ENCODE results near the gene SMARCA2.
A peak's percentile ranks its signal among the peaks of the same experiment; 100 is the strongest.

SMARCA2 gene

DNA sequence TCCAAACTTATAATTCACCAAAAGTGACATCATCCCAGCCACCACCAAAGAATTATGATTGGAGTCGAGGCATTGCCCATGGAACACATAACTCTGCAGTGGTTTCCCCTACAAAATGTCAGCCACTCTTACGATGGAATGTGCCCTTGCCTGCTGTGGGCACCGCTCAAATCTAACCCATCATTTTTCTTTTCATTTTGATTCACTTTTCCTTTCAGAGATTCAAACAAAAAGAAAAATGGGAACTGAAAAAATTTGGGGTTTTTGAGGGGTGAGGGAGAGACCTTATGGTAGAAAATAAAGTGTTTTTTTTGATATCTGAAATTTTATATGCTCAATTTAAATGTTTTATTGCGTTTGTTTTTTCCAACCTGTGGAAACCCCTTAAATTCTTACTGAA lies 28.1 kb downstream of the SMARCA2 start:
- no peak for DNase-seq

DNA sequence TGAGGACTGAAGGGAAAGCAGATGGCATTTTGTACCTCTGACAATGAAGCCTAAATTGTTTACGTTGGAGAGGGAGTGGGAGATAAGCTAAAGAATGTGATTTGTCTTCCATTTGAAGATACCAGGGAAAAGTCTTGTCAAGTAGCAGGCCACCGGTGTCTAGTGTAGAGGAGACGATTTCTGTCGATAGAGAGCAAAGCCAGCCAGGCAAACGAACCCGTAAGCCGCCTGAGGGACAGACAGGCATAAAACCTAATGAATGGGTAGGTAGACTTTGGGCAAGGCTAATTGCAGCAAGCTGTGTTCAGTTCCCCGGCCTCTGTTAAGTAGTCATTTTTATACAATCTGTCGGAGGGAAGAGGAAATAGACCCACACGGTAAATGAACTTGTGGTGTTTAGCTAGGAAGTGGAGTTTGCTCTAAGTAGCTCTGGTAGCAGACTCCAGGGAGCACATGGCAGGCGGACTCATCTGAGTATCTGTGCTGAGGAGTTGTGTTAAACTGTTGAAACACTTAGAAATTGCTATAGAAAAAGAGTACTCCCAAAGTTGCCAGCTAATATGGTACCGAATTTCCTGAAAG lies 28.8 kb downstream of the SMARCA2 start:
- no peak for DNase-seq

DNA sequence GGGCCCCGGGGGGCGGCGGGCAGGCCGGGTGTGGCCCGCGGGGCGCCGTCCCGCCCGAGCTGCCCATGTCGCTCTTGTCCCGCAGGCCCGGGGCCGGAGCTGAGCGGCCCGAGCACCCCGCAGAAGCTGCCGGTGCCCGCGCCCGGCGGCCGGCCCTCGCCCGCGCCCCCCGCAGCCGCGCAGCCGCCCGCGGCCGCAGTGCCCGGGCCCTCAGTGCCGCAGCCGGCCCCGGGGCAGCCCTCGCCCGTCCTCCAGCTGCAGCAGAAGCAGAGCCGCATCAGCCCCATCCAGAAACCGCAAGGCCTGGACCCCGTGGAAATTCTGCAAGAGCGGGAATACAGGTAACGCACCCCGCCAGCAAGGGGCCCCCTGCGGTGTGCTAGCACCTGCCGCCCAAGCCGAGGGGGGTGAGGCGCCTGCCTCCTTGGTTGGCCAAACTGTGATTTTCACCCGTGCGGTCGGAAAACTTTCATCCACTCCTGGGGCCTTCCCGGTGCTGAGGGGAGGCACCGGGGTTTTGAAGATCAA lies 32.1 kb downstream of the SMARCA2 start:
- DNase-seq = no peak

DNA sequence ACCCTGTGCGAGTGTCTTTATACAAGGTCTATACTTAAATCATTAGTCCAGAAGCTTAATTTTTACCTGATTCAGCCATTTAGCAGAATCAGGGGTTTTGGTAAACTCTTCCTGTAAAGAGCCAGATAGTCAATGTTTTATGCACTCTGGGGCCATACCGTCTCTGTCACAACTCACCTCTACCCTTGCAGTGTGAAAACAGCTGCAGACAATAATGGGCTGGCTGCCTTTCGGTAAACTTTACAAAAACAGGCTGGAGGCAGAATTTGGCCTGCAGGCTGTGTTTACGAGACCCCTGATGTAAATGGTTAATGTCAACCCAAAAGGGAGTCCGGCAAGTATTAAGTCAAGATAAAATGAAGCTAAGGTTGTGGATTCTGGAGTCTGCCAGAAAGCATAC lies 32.8 kb downstream of the SMARCA2 start:
- DNase-seq = no peak

DNA sequence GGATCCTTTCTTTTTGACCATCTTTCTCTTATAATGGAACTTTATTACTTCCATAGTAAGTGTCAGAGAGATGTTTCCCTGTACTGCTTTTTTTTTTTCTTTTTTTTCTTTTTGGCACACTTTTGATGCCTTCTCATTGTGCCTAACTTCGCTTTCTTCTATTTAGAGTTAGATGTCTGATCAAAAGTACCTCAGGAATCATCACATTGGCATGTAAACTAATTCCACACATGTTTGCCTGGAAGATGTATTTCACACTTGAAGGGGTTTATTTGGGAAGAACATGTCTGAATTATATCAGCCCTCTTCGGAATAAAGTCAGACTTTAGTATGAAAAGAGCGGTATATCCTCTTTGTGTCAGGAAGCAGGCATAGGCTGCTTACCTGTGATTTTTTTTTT lies 35.1 kb downstream of the SMARCA2 start:
- no peak for DNase-seq

DNA sequence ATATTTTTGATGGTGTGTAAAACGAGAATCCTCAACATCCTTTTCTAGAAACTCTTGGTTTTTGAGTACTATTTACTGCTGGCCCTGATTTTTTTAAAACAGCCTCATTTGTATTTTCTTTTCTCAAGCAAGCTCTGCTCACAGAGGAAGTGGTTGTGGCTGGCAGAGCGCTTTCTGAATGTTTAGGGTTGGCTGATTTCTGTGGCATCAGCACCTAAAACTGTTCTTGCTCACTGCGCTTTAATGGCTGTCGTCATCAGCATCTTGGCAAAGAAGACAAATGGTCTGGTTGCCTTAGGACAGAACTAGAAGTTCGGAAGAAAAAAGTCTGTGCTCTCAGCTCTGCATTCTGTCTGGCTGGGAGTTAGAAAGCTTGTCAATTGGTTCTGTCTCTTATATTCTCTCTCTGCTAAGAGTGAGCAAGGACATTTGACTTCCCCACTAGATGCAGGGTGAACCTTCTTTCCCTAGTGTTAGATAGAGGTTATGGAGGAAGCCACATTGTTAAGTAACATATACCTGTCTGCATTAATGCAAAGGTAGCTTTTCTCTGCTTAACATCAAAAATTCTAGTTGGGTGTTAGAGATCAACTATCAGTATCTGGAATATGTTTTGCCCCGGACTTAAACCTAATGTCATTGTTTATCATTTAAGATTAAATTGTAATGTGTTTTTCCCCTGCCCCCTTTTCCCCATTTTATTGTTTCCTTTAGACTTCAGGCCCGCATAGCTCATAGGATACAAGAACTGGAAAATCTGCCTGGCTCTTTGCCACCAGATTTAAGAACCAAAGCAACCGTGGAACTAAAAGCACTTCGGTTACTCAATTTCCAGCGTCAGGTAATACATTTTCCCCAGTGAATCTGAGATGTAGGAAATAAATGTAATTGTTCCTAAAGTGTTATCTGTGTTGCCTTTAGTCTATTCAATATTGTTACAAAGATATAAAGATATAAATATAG lies 39.0 kb downstream of the SMARCA2 start:
- DNase-seq = no peak

DNA sequence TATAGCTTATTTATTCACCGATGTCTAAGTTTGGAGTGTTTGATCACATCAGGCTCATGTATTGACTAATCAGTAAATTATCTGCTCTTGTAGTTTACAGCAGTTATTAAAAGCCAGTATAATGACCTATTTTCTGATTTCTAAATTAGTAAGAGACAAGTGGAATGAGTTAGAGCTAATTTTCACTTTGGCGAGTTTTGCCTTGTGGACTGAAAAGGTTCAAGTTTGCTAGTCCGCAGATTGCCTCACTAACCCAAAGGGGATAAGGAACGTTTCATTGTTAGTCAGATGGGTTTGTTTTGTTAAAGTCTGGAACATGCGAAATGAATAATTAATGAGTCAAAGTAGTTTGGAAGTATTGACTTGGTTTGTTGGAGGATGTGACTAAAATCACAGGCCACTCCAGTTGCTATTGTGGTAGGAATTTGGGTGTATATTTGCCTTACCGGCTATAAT lies 40.1 kb downstream of the SMARCA2 start:
- DNase-seq = no peak

DNA sequence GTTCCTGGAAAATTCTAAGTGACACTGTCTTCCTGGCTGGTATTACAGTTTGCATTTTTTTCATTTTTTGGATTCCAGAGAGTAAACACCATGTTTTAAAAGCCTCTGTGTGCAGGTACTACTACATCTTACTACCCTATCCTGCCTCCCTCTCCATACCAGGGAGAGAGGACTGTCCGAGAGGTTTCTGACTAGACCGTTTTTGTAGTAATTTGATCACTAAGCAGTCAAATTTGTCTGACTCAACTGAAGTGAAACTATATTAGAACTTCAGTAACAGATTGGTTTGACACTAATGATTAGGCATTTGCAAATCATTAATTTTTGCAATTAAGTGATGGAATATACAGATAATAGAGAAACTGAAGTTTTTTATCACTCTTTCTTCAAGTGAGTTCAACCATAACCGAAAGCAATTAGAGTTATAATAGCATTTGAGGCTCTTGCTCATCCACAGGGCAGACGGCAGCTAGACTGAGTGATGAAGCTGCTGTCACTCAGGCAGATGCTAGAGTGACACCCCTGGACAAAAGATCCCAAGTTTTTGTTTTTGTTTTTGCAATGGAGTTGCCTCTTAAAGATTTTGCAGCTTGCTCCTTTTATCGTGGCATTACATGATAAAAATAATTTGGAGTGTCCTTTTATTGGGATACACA lies 44.3 kb downstream of the SMARCA2 start:
- no peak for DNase-seq

DNA sequence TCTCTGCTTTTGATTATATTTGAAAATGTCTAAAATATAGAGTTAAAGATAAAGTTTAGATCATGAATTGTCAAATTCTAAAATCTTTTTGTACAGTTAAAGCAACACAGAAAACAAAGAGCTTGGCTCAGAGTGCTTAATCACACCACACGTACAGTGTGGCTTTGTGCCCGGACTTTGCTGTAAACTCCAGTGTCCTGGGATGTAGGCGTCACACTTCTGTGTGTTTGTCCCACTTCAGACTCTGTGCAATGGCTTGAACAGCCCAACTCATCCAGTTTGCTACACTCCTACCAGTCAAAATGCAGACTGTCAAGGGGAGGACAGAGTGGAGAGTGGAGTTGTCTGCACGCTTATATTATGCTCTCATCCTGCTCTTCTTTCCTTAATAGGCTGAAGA lies 45.3 kb downstream of the SMARCA2 start:
- no peak for DNase-seq

DNA sequence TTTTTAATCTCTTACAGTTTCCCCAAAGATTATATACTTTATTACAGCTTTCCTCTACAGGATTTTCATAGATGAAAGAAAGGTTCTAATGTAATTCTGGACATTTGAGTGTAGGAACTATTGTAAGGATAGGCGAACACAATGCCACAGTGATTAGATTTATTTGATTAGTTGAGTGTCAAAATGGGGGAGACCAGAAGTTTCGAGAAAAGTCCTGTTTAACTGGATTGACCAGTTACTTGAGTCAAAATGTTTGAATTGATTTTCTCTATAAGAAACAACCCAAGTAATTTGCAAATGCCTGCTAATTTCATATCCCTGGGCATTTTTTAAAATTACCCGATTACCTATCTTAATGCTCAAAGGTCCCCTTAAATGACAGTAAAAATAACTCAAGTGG lies 50.6 kb downstream of the SMARCA2 start:
- DNase-seq = no peak

DNA sequence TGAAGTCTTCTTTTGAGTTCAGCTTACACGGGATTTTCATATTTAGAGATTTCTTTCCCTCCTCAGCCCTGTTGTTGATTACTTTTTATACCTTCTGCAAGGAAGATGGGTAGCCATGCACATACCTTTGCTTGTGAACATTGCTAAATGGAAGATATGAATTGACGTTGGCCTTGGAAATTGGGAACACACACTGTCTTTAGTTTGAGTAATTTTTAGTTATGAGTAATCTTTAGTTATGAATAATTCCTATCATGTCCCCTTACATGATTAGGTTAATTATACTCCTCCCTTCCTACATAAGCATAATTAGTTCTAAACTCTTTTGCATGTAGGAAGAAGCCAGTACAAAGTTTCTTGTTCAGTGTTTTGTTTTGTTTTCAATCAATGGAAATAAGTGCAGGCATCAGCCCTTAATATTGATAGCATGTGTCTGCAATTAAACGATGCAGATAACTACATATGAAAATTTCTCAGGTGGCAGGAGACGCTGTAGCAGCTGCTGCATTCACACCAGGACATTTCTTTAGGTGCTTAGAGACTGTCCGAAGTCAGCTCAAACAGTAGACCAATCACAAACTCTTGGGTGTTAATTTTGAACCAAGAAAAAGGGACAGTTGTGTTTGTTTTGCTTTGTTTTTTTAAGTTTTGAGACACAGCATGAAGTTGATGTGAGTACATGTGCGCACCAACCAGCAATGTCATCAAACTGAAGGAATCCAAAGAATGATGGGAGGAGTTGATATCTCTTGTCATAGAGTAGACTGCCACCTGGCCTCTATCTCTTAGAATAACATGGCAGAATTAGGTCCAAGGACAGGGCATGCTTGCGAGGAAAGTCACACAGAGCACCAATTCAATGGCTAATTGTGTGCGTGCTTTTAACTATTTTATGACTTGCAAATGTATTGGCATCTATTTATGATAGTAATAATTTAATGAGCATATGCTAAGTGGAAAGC lies 51.4 kb downstream of the SMARCA2 start:
- DNase-seq = no peak

DNA sequence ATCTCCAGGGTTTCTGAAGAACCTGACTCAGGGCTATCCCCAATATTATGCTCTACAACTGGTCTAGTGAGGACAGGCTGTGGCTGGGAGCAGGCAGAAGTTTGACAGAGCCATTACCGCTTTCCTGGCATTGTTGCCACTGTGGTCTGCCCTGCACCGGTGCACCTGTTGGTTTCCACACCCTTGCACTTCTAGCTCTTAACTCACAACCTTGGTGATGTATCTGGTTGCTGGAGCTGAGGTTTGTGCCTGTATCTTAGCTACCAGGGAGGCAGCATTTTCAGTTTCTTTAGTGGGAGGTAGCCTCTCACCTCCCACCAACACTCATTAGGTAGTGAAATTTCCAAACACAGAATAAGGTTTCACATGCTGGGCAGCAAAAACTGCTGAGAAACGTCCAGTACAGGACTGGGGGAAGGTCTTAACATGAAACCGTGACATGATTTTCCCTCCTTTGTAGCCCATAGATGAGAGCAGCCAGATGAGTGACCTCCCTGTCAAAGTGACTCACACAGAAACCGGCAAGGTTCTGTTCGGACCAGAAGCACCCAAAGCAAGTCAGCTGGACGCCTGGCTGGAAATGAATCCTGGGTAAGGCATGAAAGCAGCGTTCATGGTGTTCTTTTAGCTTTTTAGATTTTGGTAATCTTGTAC lies 57.7 kb downstream of the SMARCA2 start:
- DNase-seq = no peak

DNA sequence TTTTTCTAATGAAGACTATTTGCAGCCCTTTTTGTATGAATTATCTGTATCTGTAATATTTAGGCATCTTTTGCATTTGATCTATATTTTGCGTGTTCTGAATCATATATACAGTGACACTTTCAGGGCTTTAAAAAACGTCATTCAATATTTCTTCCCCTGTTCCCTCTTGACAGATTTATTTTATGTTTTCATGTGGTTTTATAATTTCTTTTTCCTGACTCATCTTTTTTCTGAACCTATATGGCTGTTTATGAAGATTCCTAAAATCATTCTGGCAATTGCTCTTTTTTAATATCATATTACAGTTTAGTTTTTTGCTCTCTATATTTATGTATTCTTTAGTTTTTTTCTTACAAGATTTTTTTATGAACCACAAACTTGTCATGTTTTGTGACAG lies 67.6 kb downstream of the SMARCA2 start:
- DNase-seq = no peak

DNA sequence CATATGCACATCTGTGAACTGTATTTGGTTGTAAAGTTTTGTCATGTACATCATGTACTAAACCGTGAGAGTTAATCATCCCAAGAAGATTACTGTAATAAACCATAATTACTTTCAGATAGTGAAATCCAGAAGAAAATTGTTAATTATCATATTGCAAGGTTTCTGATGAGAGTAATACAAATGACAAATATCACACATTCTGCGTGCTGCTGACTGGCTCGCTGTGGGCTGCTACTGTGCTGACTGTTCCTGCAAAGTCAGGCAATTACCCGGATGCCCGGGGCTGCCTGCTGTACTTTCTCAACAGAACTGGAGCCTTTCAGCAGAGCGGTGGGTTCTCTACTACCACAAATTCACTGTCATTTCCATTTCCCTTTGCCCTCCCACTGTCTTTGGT lies 68.3 kb downstream of the SMARCA2 start:
- DNase-seq = no peak

DNA sequence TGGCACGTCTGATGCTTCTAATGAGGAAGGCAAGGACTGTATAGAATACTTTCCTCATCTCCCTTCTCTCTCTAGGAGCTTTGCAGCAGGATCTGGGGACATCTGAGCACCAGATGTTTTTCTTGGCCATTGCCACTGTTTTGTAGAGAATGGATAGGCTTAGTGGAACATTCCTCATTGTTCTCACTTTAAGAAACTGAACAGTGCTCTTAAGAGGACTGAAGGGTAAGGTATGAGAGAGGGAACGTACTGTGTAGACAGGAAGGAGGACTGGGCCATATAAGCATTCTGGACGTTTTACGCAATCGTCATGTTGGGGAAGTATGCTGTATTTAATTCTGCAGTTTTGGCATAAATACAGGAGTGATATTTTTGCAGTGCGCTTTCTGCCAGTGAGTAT lies 70.6 kb downstream of the SMARCA2 start:
- no peak for DNase-seq

DNA sequence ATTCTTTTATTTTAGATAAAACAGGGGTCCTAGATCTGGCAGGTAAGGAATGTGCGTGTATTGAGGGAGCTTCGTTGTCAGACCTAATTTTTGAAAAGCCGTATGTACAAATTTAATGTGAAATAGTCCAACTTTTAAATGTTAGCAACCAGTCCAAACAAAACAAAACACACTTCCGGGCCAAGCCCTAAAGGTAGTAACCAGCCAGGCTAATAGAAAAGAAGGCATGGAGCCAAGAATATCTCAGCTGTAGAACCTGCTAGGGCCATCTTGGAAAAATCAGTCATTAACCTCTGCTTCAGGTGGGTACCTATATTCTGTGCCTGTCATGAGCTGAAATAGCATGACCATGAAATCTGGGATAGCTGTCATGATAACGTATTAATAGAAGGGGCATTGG lies 71.0 kb downstream of the SMARCA2 start:
- DNase-seq = no peak

DNA sequence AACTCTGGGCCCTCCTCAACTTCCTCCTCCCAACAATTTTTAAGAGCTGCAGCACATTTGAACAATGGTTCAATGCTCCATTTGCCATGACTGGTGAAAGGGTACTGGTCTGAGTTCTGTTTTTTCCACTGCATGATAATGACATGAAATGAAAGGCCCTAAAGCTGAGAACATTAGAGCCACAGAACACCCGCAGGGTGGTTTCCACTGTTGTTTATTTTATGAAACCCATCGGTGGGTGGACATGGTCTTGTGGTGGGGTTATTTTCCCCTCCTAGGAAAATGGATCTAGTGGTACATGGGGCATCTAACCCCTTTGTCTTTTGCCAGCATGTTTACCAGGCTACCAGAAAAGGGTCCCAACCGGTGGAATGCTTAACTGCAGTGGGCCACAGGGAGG lies 71.8 kb downstream of the SMARCA2 start:
- DNase-seq = no peak

DNA sequence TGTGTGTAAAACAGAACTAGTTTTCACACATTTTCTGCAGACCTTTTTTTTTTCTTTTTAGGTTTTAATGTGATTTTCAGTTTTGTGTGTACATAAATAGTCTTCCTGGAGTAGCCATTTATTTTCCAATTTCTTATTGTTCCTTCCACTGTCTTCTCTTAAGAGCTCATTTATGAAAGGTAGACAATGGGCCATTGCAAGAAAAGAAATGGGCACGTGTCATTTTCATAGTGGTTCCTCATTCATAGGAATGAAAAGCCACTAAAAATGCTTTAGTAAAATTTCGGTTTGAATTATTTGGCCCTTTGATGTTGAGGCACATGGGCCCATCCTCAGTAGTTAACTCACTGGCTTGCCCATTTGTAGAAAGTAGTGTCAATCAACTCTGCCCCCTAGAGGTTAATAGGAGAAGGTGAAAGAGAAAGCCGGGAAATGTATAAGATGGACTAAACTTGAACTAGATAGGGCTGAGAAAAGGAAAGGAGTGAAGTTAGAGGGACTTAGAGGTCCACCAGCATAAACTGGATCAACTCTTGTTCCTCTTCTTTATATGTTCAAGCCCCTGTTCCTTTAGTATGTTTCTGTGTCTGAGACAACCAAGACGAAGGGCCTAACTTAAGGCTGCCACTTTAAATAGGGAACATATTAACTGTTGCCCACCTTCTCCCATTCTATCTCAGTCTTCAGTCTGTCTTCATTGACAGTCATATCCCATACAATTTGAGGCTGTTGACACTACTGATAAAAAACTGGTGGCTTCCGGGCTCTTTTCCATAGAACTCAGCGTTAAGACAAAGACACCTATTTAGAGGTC lies 72.6 kb downstream of the SMARCA2 start:
- DNase-seq = peak in 1 of 2 experiments; percentile 51

DNA sequence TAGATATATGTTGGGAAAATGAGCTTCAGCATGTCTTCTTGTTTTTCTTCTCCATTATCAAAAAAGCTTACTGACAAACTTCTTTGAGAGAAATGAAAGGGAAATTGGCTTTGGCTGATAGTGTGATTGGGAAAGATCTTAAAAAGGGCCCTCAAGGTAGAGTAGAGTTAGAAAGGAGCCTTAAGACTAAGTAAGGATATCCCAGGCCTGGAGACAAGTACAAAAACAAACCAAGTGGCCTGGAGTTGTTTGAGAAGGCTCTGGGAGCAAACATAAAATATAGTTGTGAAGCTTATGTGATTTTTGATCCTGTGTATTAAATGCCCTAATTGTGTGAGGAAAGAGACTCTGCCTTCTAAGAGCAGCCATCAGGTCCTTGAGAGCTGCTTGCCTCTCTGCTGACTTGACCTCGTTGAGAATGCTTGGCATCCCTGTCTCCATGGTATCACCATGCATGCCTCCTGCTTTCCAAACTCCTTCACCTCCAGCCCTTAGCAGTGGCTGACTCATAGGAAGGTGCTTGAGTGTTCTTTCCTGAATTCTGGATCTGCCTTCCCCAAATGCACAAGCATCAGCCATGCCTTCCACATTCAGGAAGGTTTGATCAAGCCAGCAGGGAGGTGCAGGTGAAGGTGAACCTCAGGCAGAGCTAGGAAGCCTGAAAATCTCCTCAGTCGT lies 78.9 kb downstream of the SMARCA2 start:
- DNase-seq = no peak

DNA sequence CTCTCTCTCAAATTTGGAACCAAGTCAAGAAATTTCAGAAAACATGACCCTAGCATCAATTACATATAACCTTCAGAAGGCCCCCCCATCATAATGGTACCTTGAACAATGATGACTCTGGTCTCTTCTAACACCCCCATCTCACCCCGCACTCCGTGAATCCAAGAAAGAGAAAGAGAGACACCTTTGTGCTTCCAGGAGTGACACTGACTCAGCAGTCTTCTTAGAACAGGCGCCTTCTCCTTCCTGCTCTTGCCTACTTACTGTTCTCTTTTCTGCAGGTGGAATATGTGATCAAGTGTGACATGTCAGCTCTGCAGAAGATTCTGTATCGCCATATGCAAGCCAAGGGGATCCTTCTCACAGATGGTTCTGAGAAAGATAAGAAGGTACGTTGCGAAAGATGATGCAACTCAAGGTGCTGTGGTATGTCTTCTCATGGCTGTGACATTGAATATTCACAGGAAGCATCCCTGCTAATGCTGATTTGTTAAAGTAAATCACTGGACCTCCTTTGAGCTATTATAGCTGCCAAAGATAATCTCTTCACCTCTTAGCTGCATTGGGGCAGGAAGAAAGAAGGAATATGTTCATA lies 81.3 kb downstream of the SMARCA2 start:
- no peak for DNase-seq

Measured in NCI-H1930 (cell line).